ENCODE data around the gene GALNTL6.

DNA sequence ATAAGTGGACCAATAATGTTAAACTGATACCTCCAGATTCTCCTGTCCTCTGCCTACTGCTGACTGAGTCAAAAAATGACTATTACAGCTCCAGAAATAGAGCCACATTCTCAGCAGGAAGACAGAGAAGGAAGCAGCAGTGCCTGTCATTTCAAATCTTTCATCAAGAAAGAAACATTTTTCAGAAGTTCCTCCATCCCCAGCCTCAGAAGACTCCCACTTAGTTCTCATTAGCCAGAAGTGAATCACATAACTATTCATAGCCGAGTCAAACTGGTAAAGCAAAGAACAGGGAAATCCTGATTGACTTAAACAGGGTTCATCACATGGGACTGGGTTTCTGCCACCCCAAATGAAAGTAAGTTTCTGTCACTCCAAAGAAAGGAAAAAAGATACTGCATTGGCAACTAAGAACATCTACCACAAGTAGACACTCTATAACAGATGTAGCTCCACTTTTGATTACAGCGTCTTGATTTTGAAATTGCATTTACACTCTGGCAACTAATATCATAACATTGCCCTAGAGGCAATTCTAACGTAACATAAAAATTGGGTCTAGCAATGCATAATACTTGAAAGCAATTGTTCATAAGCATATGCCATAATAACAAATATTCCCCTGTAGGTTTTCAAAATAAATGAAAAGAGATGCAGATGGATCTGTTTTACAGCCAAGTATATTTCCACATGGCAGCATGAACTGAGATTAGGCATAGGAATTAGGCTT lies 599.8 kb downstream of the GALNTL6 start:
- TF ChIP-seq, protein P1, sequence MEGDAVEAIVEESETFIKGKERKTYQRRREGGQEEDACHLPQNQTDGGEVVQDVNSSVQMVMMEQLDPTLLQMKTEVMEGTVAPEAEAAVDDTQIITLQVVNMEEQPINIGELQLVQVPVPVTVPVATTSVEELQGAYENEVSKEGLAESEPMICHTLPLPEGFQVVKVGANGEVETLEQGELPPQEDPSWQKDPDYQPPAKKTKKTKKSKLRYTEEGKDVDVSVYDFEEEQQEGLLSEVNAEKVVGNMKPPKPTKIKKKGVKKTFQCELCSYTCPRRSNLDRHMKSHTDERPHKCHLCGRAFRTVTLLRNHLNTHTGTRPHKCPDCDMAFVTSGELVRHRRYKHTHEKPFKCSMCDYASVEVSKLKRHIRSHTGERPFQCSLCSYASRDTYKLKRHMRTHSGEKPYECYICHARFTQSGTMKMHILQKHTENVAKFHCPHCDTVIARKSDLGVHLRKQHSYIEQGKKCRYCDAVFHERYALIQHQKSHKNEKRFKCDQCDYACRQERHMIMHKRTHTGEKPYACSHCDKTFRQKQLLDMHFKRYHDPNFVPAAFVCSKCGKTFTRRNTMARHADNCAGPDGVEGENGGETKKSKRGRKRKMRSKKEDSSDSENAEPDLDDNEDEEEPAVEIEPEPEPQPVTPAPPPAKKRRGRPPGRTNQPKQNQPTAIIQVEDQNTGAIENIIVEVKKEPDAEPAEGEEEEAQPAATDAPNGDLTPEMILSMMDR (IDR thresholded peaks at IDR 0.05): no peak
- no peak for TF ChIP-seq EP300 (IDR thresholded peaks at IDR 0.05)

All from stomach (tissue), 4 donors.